ENCODE results near the gene NRP1.

The NRP1 gene

DNA sequence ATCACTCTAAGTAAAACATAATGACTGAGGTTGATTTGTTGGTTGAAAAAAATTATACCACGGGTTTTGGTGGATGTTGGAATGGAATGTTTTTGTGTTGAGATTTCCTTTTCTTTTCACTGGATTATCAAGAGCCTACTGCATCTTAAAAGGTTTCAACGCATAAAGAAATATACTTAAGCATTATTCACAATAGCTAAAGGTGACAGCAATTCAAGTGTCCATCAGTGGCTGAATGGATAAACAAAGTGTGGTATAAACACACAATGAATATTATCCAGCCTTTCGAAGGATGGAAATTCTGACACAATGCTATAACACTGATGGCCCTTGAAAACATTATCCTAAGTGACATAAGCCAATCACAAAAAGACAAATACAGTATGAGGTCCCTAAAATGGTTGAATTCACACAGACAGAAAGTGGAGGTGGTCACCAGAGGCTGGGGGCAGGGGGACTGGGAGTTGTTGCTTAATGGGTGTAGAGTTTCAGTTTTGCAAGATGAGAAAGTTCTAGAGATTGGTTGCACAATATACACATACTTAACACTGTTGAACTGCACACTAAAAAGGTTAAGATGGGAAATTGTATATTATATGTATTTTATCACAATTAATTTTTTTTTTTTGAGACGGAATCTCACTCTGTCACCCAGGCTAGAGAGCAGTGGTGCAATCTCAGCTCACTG is 122.3 kb downstream of the NRP1 start:
- DNase-seq (ENCODE audit: low read depth in 2 of 2) = no peak

DNA sequence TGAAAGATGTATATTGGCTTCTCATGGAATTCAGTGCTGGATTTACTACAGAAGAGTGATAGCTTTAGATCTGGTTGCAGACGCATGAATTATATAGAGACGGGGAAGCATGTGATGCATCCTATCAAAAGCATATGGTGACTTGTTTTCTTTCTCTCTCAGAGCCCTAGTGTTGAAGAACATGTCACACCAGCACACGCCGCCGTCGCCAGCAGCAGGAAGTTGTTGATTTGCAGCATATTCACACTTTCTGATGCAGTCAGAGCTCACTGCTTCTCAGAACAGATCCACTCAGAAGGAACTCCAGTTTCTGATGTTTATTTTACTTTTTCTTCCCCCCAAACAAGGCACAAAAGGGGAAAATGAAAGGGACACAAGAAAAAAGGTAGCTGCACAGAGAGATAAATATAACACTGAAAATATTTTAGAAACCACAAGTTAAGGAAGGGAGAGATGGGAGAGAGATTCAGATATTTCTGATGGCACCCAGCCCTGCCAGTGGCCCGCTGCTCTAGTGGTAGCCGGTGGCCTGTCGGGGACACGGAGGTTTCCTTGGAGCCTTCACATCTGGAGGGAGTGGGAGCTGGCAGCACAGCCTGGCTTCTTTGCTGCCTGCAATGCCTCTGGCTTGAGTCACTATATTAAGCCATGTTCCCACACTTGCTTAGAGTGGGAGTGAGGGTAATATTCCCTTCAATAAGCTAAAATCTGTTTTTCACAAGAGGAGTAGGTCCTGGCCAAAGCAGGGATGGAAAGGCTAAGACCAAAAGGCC is 123.2 kb downstream of the NRP1 start:
- DNase-seq (ENCODE audit: low read depth in 2 of 2) = no peak

DNA sequence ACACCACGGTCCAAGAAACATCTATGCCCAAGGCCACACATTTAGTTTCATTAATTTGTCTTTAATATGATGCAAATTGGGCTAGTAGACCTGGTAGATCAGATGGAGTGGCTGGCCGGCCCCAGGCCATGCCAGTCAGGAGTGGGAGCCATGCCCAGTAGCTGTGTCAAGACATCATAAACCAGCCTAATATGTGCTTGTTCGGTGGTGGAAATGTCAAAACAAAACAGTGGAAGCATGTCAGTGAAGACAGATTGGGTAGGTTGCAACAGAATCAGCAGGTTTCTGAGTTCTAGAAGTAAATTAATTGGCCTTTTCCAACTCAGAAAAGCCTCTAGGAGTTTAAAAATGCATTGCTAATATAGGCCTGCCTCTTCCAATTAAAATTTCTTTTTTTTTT is 124.7 kb downstream of the NRP1 start:
- DNase-seq (ENCODE audit: low read depth in 2 of 2) = no peak

DNA sequence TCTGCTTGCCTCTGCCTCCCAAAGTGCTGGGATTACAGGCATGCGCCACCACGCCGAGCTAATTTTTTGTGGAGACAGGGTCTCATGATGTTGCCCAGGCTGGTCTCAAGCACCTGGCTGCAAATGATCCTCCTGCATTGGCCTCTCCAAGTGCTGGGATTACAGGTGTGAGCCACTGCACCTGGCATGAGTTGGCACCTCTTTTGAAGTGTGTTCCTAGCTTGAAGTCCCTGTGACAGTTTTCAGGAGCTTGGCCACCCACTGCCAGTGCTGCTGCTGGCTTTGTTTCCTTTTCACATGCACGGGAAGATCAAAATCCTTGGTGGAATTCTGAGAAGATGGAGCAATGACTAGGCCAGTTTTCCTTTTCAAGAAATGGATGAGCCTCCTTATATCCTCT is 126.3 kb downstream of the NRP1 start:
- no peak for DNase-seq (ENCODE audit: low read depth in 2 of 2)

- no peak for DNase-seq (ENCODE audit: low read depth in 2 of 2)
Measured at GRCh38 chr10:33204031-33204430, 130.4 kb downstream of the NRP1 start.

DNA sequence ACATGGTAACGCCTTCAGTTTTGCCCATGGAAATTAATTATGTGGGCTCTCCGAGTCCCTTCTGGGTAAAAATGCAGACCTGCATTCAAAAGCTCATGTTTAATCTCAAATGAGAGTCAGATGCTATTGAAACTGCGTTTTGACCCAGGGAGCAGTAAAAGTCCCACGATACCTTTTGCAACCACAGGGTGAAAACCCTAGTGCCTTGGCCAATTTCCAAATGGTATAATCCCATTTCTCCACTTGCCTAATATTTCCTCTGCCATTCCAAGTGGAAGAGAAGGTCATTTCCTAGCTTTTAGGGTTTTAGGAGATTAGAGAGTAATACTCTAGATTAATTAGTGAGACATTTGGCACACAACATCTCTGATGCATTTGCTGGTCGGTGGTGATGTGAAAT is 132.5 kb downstream of the NRP1 start:
- no peak for DNase-seq (ENCODE audit: low read depth in 2 of 2)

- no peak for DNase-seq (ENCODE audit: low read depth in 2 of 2)
Measured at GRCh38 chr10:33201056-33201780, 133.2 kb downstream of the NRP1 start.

GRCh38 chr10:33199731-33200232 is 134.7 kb downstream of the NRP1 start:
- DNase-seq (ENCODE audit: low read depth in 2 of 2) = no peak

- DNase-seq (ENCODE audit: low read depth in 2 of 2) = no peak
Measured at GRCh38 chr10:33198610-33199009, 135.9 kb downstream of the NRP1 start.

DNA sequence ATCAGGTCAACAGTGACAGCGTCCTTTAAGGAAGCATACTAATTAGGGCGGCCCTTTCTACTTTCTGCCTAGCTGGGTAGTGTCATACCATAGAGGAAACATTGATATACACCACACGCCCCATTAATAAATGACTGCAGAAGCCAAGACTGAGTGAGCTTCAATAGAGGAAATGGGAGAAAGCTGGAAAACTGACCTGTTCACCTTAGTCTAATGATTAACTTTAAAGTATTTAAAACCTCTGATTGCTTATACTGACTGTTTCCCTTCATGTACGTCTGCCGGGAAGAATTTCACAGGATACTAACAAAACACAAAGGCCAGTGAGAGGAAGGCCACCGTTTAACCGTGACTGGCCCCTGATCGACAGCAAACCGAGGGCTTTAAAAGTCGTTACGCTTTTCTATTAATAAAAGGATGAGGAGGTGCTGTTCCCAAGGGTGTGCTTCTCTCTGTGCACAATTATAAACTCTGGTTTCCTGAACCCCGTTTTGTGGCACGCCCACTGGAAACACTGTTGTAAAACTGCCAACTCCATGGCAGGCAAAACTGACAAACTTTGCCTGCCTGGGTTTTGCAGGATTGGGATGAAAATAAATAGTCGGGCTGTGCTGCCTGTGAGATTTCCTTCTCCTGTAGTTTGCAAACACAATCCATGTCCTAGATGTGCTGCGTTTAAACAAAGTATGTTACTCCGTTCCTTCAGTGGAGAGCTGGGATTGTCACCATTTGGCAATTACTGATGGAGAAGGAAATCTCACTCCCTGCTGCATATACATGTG is 137.6 kb downstream of the NRP1 start:
- DNase-seq (ENCODE audit: low read depth in 2 of 2) = no peak

GRCh38 chr10:33196377-33196706 is 138.1 kb downstream of the NRP1 start:
- DNase-seq (ENCODE audit: low read depth in 2 of 2) = no peak

DNA sequence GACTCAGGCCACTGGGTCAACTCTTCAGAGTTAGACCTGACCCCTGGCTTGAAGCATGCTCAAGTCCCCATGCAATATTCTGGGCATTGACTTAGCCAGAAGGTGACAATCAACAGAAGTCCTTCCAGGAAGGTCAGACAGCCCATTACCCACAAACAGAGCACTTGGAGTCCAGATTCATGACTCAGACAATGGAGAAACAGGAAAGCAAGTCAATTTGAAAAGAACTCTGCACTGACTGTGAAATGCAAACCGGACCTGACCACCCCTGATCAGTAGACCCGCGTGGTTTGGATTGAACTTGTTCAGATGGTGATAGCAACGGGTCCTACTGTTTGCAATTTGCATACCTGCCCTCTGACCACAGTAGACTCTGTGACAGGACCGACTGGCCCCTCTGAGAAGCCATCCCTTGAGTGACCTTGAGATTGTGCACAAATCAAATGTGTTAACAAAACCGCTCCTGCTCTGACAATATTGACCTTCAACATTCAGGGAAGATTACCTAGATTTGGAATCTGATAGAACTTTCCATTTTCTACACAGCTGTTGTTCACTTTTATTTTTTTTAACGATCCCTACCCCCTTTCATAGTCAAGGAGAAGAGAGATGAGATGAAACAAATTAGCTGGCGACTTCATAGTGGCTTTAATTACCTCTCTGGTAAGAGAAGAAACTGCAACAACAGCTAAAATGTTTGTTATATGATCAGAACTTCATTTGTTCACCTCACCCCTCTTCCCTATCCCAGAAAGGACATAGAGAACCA is 138.7 kb downstream of the NRP1 start:
- DNase-seq (ENCODE audit: low read depth in 2 of 2) = no peak

DNA sequence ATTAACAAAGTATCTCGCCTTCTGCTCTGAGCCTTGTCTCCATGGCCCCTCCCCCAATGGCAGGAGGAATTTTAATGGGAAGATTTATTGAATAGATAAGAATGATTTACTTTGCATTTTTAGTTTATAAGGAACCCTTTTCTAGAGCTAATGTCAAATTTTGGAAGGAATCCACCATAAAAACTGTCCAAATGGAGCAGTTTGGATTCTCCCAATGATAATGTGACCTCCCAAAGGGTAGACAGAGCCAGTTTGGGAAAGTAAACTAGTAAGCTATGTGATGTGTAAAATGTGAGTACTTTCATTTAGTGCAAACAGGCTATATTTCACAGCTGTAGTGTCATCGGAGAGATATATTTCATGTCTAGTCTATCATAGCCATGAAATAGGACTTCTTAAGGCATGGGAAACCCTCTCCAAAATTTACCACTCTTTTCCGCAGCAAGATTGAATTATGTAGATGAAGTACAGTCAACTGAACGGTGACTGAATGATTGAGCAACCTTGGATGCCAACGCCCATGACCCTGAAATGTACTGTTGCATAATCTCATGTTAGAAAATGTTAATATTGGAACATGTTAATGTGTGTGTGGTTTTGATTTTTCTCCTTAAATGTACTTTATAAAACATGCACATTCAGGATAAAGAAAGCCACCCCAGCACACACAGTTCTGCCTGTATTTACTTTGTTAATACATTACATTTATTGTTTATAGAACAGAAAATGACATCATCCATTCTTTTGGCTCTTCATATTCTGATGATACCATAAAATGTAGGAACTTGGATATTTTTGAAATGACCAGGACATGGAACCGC is 140.6 kb downstream of the NRP1 start:
- no peak for DNase-seq (ENCODE audit: low read depth in 2 of 2)

- DNase-seq (ENCODE audit: low read depth in 2 of 2) = peak; percentile 53
Measured at GRCh38 chr10:33193057-33193700, 141.3 kb downstream of the NRP1 start.

GRCh38 chr10:33192190-33192589 is 142.3 kb downstream of the NRP1 start:
- no peak for DNase-seq (ENCODE audit: low read depth in 2 of 2)

- no peak for DNase-seq (ENCODE audit: low read depth in 2 of 2)
Measured at GRCh38 chr10:33190406-33190805, 144.1 kb downstream of the NRP1 start.

- DNase-seq (ENCODE audit: low read depth in 2 of 2) = no peak
Measured at GRCh38 chr10:33189808-33190207, 144.7 kb downstream of the NRP1 start.

DNA sequence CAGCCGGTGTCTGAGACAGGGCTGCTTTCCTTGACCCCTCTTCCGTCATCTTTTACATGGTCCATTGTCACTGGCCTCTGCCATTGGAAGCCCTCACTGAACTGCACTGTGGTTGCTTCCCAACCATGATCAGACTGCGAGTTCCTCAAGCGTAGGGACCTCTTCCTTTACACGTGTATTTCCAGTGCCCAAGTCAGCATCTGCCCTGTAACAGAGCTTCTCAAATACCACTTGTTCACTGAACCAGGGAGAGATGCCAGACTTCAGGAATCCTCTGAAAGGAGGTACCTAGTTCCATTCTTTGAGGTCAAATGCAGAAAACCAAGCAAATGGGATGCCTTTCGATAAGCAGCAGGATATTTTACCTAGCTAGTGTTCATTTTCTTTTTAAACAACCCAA is 145.1 kb downstream of the NRP1 start:
- DNase-seq (ENCODE audit: low read depth in 2 of 2) = no peak

GRCh38 chr10:33187427-33187999 is 147.0 kb downstream of the NRP1 start:
- no peak for DNase-seq (ENCODE audit: low read depth in 2 of 2)
